ENCODE measurements around the gene CHRNB4.

The CHRNB4 gene

DNA sequence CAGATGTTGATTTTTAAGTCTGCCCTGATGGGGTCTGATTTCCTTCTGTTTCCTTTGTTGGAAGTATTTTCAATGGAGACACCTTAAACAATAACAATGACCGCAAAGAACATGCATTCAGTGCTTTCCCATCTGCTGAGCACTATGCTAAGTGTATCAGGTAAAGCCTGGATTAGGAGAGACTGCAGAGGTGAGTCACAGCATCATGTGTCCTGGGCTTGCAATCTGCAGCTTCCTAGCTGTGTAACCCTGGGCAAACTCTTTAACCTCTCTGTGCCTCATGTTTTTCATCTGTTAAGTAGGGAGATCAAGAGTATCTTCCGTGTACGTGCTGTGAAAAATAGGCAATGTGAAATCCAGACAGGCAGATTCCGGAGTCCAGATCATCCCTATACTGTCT, 13.3 kb upstream of the CHRNB4 start:
- Histone ChIP-seq H3K9me3 (ENCODE audit: control insufficient read depth, insufficient read depth, low read depth, low read length) (no peaks in the 10 kb centered on the region), H3K4me1 (ENCODE audit: control insufficient read depth, insufficient read depth, low read length) (no peaks in the 10 kb centered on the region), H3K27ac (ENCODE audit: extremely low read depth, low read depth, low read length) (no peak overlapping the region), H3K4me3 (ENCODE audit: low read depth, low read length) (no peak overlapping the region), H3K36me3 (ENCODE audit: control insufficient read depth in 2 of 2, insufficient read depth in 1 of 2, low read length in 2 of 2) (no peaks in the 10 kb centered on the region)
- ChIA-PET POLR2A (no interaction called here), CTCF (interaction anchor here (0.7 to 4.7 kb wide), 2 partner anchors 17 to 55 kb away, joined by 4 to 19 read pairs; no protein-coding TSS in a partner anchor)
- TF ChIP-seq ZXDB (tag by site-specific recombination; IDR thresholded peaks at IDR 0.05) = no peak
- TF ChIP-seq GFI1B (tag by site-specific recombination; IDR thresholded peaks at IDR 0.05) = no peak
- no peak for TF ChIP-seq ZEB2 (tag by site-specific recombination; IDR thresholded peaks at IDR 0.05)
- no peak for TF ChIP-seq ZNF561 (tag by site-specific recombination; IDR thresholded peaks at IDR 0.05; ENCODE audit: borderline replicate concordance)
- TF ChIP-seq, protein P1, sequence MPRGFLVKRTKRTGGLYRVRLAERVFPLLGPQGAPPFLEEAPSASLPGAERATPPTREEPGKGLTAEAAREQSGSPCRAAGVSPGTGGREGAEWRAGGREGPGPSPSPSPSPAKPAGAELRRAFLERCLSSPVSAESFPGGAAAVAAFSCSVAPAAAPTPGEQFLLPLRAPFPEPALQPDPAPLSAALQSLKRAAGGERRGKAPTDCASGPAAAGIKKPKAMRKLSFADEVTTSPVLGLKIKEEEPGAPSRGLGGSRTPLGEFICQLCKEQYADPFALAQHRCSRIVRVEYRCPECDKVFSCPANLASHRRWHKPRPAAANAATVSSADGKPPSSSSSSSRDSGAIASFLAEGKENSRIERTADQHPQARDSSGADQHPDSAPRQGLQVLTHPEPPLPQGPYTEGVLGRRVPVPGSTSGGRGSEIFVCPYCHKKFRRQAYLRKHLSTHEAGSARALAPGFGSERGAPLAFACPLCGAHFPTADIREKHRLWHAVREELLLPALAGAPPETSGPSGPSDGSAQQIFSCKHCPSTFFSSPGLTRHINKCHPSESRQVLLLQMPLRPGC (tag by site-specific recombination; IDR thresholded peaks at IDR 0.05) = no peak
- no peak for TF ChIP-seq ZNF501 (tag by site-specific recombination; IDR thresholded peaks at IDR 0.05)
- TF ChIP-seq ZNF785 (tag by site-specific recombination; IDR thresholded peaks at IDR 0.05) = no peak

DNA sequence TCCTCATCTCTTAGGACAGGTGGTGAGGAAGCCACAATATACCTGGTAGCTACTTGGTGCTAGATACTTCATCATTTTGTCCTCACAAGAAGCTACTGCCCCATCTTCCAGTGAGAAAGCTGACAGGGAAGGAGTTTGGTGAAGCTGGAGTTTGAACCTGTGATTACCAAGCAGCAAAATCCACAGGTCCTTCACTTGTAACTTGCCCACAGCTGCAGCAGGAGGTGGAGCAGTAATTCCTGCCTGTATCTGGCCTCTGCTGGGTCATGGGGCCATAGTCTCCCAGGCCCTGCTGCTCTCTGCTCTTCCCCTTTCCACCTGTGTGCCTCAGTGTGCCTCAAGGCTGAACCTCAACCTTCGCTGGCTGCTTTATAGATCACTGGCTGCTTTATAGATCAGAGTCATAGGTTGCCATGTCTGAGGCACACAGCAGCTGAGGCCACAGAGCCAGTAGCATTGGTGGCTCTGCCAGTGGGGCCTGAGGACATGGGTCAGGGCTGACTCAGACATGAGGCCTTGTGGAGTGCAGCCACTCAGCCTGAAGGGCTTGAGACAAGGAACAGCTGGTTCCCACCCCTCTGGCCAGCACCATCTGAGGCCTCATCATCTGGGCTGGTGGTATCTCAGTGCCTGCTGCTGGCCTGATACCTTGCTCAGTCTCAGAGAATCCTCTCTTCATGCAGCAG, 11.1 kb upstream of the CHRNB4 start:
- Histone ChIP-seq H3K4me1 (ENCODE audit: control insufficient read depth, insufficient read depth, low read length) (no peaks in the 10 kb centered on the region), H3K9me3 (ENCODE audit: control insufficient read depth, insufficient read depth, low read depth, low read length) (no peaks in the 10 kb centered on the region), H3K36me3 (ENCODE audit: control insufficient read depth in 2 of 2, insufficient read depth in 1 of 2, low read length in 2 of 2) (no peaks in the 10 kb centered on the region), H3K27ac (ENCODE audit: extremely low read depth, low read depth, low read length) (no peak overlapping the region), H3K4me3 (ENCODE audit: low read depth, low read length) (no peak overlapping the region)
- ChIA-PET CTCF (interaction anchor here (0.7 to 4.7 kb wide), 4 partner anchors 13 to 168 kb away, joined by 3 to 19 read pairs (median 10); no protein-coding TSS in a partner anchor), POLR2A (no interaction called here)
- TF ChIP-seq SCRT1 (tag by site-specific recombination; IDR thresholded peaks at IDR 0.05; ENCODE audit: borderline replicate concordance) (0 out of 2 replicates have a peak, but pooled peaks have one; percentile 68), ZNF600 (tag by site-specific recombination; IDR thresholded peaks at IDR 0.05) (no peak), ZNF16 (tag by site-specific recombination; IDR thresholded peaks at IDR 0.05; ENCODE audit: low read depth) (no peak), ZNF350 (tag by site-specific recombination; IDR thresholded peaks at IDR 0.05) (no peak), SCRT2 (tag by site-specific recombination; IDR thresholded peaks at IDR 0.05) (peak; percentile 61; the same call in 1 of the 2 replicates), ZNF292 (tag by site-specific recombination; IDR thresholded peaks at IDR 0.05; ENCODE audit: borderline replicate concordance, low read depth) (no peak), ZIC2 (tag by site-specific recombination; IDR thresholded peaks at IDR 0.05) (no peak), ZNF521 (tag by site-specific recombination; IDR thresholded peaks at IDR 0.05) (no peak), GLI4 (tag by site-specific recombination; IDR thresholded peaks at IDR 0.05) (no peak), SETDB1 (IDR thresholded peaks at IDR 0.05; ENCODE audit: insufficient read length, low read length) (no peak), TRIM28 (IDR thresholded peaks at IDR 0.05; ENCODE audit: borderline replicate concordance, low read length) (no peak), ZNF140 (tag by site-specific recombination; IDR thresholded peaks at IDR 0.05) (no peak), ZNF624 (tag by site-specific recombination; IDR thresholded peaks at IDR 0.05) (no peak), TCF7L2 (IDR thresholded peaks at IDR 0.05; ENCODE audit: borderline replicate concordance, low read depth, low read length) (no peak)
- TF ChIP-seq, protein P2, sequence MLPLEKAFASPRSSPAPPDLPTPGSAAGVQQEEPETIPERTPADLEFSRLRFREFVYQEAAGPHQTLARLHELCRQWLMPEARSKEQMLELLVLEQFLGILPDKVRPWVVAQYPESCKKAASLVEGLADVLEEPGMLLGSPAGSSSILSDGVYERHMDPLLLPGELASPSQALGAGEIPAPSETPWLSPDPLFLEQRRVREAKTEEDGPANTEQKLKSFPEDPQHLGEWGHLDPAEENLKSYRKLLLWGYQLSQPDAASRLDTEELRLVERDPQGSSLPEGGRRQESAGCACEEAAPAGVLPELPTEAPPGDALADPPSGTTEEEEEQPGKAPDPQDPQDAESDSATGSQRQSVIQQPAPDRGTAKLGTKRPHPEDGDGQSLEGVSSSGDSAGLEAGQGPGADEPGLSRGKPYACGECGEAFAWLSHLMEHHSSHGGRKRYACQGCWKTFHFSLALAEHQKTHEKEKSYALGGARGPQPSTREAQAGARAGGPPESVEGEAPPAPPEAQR (tag by site-specific recombination; IDR thresholded peaks at IDR 0.05) = no peak
- TF ChIP-seq, protein P3, sequence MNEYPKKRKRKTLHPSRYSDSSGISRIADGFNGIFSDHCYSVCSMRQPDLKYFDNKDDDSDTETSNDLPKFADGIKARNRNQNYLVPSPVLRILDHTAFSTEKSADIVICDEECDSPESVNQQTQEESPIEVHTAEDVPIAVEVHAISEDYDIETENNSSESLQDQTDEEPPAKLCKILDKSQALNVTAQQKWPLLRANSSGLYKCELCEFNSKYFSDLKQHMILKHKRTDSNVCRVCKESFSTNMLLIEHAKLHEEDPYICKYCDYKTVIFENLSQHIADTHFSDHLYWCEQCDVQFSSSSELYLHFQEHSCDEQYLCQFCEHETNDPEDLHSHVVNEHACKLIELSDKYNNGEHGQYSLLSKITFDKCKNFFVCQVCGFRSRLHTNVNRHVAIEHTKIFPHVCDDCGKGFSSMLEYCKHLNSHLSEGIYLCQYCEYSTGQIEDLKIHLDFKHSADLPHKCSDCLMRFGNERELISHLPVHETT (tag by site-specific recombination; IDR thresholded peaks at IDR 0.05) = no peak

Measured in HEK293 (cell line).